ENCODE data around the gene ATF7IP2.
"Not testable (repeated sequence)": the region's sequence is repeated elsewhere in the genome, so short reads cannot be mapped to it uniquely, and the experiment has no call there.

The ATF7IP2 gene

DNA sequence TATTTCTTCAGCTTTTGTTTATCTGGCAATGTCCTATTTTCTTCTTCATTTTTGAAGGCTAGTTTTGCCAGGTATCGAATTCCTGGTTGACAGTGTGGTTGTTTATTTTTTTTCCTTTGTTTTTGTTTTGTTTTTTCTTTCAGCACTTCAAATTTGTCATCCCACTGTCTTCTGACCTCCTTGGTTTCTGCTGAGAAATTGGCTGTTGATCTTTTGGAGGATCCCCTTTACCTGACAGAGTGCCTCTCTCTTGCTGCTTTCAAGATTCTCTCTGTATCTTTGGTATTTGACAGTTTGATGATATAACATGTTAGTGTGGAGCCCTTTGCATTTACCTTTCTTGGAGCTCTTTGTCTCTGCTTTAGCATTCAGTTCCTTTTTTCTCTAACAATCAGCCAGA lies 9.6 kb upstream of the ATF7IP2 start:
- DNase-seq (ENCODE audit: low read depth in 2 of 2), result no peak

DNA sequence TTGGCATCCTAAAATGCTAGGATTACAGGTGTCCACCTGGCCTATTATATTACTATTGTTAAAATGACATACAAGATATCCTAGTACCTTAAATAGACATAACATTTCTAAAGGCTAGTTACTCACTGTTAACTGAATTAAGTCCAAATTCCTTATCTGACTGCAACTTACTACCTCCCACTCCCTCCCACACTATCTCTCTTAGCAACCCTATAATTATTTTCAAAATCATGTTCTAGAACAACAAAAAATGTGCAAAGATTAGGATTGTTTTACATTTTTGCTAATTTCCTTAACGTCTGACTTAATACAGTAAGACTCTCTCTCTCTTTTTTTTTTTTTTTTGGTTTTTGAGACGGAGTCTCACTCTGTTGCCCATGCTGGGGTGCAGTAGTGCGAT lies 2.2 kb upstream of the ATF7IP2 start:
- no peak for DNase-seq (ENCODE audit: low read depth in 2 of 2)

DNA sequence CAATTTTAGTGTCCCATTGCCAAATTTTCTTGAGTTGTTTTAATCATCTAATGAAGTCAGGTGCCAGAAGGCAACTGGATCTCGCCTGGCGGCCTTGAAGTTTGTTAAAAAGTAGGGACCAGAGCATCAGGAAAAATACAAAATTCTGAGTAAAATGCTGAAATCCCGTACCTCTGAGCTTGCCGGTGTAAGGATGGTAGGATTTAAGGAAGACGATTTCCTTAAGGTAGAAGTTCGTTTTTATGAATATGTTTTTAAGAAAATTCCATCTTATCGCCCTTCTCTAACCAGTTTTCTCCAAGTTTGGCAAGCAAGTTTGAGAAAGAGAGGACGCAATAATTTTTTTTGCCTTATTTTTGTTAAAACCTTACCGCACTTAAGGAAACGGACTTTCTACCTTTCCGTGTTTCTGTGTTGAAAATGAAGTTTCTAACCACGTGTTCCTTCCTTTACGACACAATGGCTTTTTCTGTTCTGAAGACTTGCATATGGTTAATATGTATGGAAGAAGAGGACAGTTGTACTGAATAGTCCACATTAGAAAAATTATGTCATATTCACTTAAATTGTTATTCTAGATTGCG lies 748 bp downstream of the ATF7IP2 start:
- DNase-seq (ENCODE audit: low read depth in 2 of 2), result no peak

DNA sequence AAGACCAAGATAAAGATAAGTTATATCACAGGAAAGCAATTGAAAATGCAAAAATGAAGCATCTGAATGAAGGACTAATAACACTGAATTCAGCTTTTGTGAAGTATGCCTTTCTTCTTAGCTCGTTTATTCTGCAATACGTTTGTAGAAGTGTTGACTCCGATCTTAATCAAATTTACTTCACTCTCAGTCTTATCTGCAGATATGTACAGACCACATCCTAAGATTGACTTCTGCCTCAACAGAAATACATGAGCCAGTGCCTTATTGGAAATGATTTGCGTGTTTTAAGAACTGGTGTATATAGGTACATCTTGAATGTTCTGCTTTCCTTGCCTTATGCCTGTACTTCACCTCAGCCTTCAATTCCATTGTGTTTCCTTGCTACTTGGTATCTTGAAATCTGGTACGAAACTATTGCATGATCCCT lies 1.3 kb downstream of the ATF7IP2 start:
- no peak for DNase-seq (ENCODE audit: low read depth in 2 of 2)

GRCh38 chr16:10388988-10389387 lies 3.1 kb downstream of the ATF7IP2 start:
- DNase-seq (ENCODE audit: low read depth in 2 of 2), result no peak

DNA sequence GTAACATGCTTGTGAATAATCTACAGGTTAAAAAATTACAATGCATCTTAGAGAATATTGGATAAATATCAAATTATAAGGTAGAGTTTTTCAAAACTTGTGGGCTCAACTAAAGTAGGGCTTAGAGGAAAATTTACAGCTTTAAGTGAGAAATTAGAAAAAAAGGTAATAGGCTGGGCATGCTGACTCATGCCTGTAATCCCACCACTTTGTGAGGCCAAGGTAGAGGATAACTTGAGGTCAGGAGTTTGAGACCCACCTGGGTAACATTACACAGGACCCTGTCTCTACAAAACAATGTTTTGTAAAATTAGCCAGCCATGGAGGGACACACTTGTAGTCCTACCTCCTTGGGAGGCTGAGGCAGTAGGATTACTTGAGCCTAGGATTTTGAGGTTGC lies 4.5 kb downstream of the ATF7IP2 start:
- DNase-seq (ENCODE audit: low read depth in 2 of 2), result no peak

GRCh38 chr16:10390867-10391266 lies 5.0 kb downstream of the ATF7IP2 start:
- DNase-seq (ENCODE audit: low read depth in 2 of 2), result no peak

DNA sequence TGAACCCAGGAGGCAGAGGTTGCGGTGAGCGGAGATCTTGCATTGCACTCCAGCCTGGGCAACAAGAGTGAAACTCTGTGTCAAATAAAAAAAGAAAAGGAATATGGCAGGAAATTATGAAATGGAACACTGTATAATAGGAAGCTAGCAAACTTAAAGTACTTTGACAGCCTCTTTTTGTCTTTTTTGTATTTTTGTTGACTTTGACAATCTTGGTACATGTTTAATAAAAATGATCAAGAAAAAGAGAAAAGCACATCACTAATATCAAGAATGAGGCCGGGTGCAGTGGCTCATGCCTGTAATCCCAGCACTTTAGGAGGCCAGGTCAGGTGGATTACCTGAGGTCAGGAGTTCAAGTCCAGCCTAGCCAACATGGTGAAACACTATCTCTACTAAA lies 5.5 kb downstream of the ATF7IP2 start:
- DNase-seq (ENCODE audit: low read depth in 2 of 2), result no peak

- DNase-seq (ENCODE audit: low read depth in 2 of 2), result no peak
Observed at GRCh38 chr16:10402975-10403374, 17.1 kb downstream of the ATF7IP2 start.

DNA sequence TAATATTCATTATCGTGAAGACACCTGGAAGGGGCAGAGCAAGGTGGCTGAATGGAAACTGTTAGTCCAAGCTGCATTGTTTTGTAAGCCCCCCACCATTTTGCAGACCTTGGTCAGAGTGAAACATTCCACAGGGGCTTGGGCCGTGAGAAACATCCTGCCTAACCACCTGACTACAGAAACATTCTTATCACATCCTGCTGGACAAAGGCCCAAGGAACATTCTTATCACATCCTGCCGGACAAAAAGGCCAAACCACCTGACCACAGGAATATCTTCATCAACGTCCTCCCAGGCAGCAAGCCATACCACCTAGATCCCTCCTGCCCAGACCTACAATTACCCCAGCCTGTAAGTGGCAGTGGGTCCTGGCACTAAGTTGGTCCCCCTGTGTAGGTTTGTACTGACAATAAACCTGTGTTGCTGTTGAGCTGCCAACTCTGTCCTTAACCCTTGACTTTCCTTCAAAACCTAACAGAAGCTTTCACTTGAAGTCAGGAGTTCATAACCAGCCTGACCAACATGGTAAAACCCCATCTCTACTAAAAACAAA lies 19.6 kb downstream of the ATF7IP2 start:
- DNase-seq (ENCODE audit: low read depth in 2 of 2), result no peak

GRCh38 chr16:10408824-10409381 lies 23.0 kb downstream of the ATF7IP2 start:
- no peak for DNase-seq (ENCODE audit: low read depth in 2 of 2)

- DNase-seq (ENCODE audit: low read depth in 2 of 2), result not testable (repeated sequence)
Observed at GRCh38 chr16:10409713-10410112, 23.9 kb downstream of the ATF7IP2 start.

DNA sequence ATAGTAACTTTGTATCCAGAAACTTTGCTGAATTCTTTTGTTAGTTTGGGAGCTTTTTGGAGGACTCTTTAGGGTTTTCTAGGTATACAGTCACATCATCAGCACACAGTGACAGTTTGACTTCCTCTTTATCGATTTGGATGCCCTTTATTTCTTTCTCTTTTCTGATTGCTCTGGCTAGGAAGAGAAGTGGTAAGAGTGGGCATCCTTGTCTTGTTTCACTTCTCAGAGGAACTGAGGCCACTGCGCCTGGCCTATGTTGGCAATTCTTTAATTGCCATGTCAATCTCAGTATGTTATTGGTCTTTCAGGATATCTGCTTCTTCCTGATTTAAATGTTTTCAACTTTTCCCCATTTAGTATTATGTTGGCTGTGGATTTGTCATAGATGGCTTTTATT lies 24.6 kb downstream of the ATF7IP2 start:
- no peak for DNase-seq (ENCODE audit: low read depth in 2 of 2)

GRCh38 chr16:10412935-10413601 lies 27.2 kb downstream of the ATF7IP2 start:
- DNase-seq (ENCODE audit: low read depth in 2 of 2), result no peak

DNA sequence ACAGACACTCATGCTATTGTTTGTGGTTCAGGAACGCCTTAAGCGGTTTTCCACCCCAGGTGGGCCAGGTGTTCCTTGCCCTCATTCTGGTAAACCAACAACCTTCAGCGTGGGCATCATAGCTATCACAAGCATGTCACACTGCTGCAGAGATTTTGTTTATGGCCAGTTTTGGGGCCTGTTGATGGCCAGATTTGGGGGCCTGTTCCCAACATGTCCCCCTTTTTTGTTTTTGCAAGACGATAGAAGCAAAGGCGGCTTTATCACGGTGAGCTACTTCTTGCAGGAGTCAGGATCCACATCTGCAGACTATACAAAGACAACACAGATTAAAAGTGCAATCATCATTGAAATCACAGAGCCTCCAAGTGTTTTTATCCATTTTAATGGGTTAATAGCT lies 32.3 kb downstream of the ATF7IP2 start:
- DNase-seq (ENCODE audit: low read depth in 2 of 2), result not testable (repeated sequence)

DNA sequence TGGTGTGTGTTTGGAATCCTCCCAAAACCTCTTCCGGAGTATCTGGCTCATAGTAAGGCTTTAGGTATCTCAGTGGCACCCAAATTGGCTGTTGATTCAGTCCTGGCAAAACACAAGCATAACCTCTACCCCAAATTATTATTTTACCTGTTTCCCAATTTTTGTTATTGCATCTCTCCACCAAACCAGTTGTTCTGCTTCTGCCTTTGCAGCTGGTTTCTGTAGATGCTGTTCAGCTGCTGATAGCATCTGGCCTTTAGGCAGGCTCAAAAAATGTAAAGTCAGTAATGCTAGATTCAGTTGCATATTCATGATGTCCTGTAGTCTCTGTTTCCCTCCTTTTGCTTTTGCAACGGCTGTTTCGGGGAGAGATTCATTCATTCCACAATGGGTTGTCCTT lies 33.8 kb downstream of the ATF7IP2 start:
- no peak for DNase-seq (ENCODE audit: low read depth in 2 of 2)

DNA sequence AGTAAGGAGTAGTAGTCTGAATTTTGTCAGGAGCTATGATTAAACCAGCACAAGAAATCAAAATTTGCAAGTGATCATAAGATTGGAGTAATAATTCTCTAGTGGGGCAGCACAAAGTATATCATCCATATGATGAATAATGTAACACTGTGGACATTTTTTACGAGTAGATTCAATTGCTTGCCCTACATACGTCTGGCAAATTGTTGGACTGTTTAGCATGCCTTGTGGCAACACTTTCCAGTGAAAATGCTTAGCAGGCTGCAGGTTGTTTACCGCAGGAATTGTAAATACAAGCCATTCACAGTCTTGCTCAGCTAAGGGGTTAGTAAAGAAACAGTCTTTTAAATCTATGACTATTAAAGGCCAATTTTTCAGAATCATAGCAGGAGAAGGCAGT lies 35.7 kb downstream of the ATF7IP2 start:
- no peak for DNase-seq (ENCODE audit: low read depth in 2 of 2)

DNA sequence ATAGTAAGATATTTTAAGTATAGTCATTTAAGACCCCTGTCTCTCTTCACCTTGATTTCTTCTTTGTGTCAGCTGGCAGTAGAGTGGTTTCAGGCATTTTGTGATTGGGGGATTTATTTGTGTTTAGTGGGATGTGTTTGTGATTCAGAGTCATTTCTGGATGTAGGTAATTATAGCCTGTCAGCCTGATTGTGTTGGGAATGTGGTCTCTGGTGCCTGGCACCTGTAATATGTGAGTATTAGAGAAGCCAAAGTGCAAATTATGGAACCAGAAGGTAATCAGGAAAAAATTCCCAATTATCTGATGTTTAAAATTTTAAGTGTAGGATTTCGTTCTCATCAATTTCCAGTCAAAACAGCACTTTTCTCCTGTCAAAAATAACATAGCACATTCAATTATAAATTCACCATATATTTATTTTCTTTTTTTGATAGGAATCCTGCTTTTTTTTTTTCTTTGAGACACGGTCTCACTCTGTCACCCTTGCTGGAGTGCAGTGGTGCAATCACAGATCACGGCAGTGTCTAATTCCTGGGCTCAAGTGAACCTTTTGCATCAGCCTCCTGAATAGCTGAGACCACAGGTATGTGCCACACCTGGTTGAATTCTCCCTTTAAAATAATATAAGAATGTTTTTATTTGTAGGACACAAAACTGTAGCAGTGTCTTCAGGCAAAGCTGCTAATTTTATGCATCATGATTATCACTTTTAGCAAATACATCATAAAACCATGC lies 42.7 kb downstream of the ATF7IP2 start:
- DNase-seq (ENCODE audit: low read depth in 2 of 2), result no peak

- DNase-seq (ENCODE audit: low read depth in 2 of 2), result not testable (repeated sequence)
Observed at GRCh38 chr16:10429299-10429969, 43.6 kb downstream of the ATF7IP2 start.

DNA sequence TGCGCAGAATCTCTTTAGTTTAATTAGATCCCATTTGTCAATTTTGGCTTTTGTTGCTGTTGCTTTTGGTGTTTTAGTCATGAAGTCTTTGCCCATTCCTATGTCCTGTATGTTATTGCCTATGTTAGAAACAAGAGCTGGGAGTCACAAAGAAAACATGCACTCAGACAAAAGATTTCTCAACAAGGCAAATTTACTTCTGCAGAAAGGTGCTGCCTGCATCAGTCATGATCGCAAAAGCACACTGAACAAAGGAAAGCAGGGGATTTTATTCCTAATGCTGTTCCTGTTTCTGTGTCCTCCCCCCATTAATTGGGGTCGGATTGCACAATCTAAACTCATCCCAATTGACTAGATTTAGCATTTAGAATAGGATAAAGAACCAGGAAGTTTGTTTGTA lies 55.9 kb downstream of the ATF7IP2 start:
- DNase-seq (ENCODE audit: low read depth in 2 of 2), result no peak

DNA sequence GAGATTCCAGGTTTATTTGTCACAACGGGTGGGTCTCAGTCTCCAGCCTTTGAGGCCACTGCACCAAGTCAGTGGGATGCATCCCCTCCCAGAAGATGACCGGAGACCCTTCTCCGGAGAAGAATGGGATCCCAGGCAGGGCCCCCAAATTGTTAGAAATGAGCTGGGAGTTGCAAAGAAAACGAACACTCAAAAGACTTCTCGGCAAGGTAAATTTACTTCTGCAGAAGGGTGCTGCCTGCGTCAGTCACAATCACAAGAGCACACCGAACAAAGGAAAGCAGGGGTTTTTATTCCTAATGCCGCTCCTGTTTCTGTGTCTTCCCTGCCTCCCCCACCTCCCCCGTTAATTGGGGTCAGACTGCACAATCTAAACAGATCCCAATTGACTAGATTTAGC lies 61.4 kb downstream of the ATF7IP2 start:
- DNase-seq (ENCODE audit: low read depth in 2 of 2), result no peak

All from fibroblast of skin of left biceps (primary cell).